ENCODE results near the gene PPP1R37.

PPP1R37 gene

GRCh38 chr19:45153339-45154063, 60.5 kb downstream of the PPP1R37 start:
- no peak for DNase-seq (ENCODE audit: low read depth)

GRCh38 chr19:45154064-45154827, 61.3 kb downstream of the PPP1R37 start:
- DNase-seq (ENCODE audit: low read depth) = no peak

- DNase-seq (ENCODE audit: low read depth) = no peak
Observed at GRCh38 chr19:45156011-45156630, 63.1 kb downstream of the PPP1R37 start.

GRCh38 chr19:45156751-45157150, 63.8 kb downstream of the PPP1R37 start:
- DNase-seq (ENCODE audit: low read depth) = no peak

- DNase-seq (ENCODE audit: low read depth) = no peak
Observed at GRCh38 chr19:45158503-45159209, 65.7 kb downstream of the PPP1R37 start.

- no peak for DNase-seq (ENCODE audit: low read depth)
Observed at GRCh38 chr19:45159210-45159970, 66.4 kb downstream of the PPP1R37 start.

GRCh38 chr19:45159971-45160324, 67.0 kb downstream of the PPP1R37 start:
- DNase-seq (ENCODE audit: low read depth) = no peak

- no peak for DNase-seq (ENCODE audit: low read depth)
Observed at GRCh38 chr19:45160870-45161737, 68.1 kb downstream of the PPP1R37 start, which contains the start of gene NKPD1. NKPD1 (minus strand) TSS chr19:45160982; CDS start chr19:45160150, 832 bp downstream.

- DNase-seq (ENCODE audit: low read depth) = no peak
Observed at GRCh38 chr19:45161738-45162607, 69.0 kb downstream of the PPP1R37 start.

GRCh38 chr19:45162608-45163143, 69.7 kb downstream of the PPP1R37 start:
- no peak for DNase-seq (ENCODE audit: low read depth)

- DNase-seq (ENCODE audit: low read depth) = no peak
Observed at GRCh38 chr19:45163156-45163555, 70.2 kb downstream of the PPP1R37 start.

- DNase-seq (ENCODE audit: low read depth) = no peak
Observed at GRCh38 chr19:45163751-45164460, 70.9 kb downstream of the PPP1R37 start.

GRCh38 chr19:45164577-45165335, 71.8 kb downstream of the PPP1R37 start:
- DNase-seq (ENCODE audit: low read depth) = no peak

GRCh38 chr19:45166723-45167252, 73.8 kb downstream of the PPP1R37 start:
- no peak for DNase-seq (ENCODE audit: low read depth)

- DNase-seq (ENCODE audit: low read depth) = no peak
Observed at GRCh38 chr19:45168767-45169351, 75.9 kb downstream of the PPP1R37 start.

- no peak for DNase-seq (ENCODE audit: low read depth)
Observed at GRCh38 chr19:45169602-45170001, 76.6 kb downstream of the PPP1R37 start.

Data from stimulated activated CD8-positive, alpha-beta memory T cell treated with anti-CD3 and anti-CD28 coated beads, Interleukin-15, amount 100 ng/mL, for 1 hour (primary cell).